IMR-90 (cell line): Measurements from ENCODE around the gene SLC31A2. TPM values are rescaled to one million over a fixed set of nuclear protein-coding genes. Genes with fewer than 3 reads are reported as not detected.

Experiments used
- ATAC-seq: fragments of 200-7000 bp; cut with Tn5 transposase; 2 replicates; pipeline ENCODE4 v1.9.1; 2020; ENCODE audit warnings: low read depth, mild to moderate bottlenecking, moderate library complexity
- BruUV-seq: library from RNA; stranded (reverse); fragments of 400-500 nt; replicated peaks from 2 replicates; lab custom pipeline; 2021; lab: Mats Ljungman, UMichigan
- CTCF ChIA-PET: fragments of 300-600 bp; formaldehyde crosslinking; extraction: SDS; loops from one replicate; lab custom pipeline; 2021; ENCODE audit warnings: antibody characterized with exemption; lab: Yijun Ruan, JAX
- POLR2A ChIA-PET: fragments of 300-600 bp; sonication (Branson Sonifier 250); formaldehyde crosslinking; loops from one replicate; lab custom pipeline; 2022; ENCODE audit warnings: antibody characterized with exemption; ENCODE audit not compliant: unreplicated experiment; lab: Charles Lee
- DNase-seq: peaks from one replicate; pipeline ENCODE4 v3.0.0; 2013
- H2AFZ ChIP-seq: replicated peaks from 2 replicates; pipeline ENCODE3; 2013; ENCODE audit warnings: low read length, mild to moderate bottlenecking; ENCODE audit not compliant: poor library complexity
- H2AK5ac ChIP-seq: 2 replicates; pipeline ENCODE4 v1.6.1; 2013; ENCODE audit warnings: low read depth, low read length, inconsistent platforms
- H2AK9ac ChIP-seq: replicated peaks from 2 replicates; pipeline ENCODE3; 2013; ENCODE audit warnings: mild to moderate bottlenecking, low read depth, low read length, moderate library complexity; ENCODE audit not compliant: poor library complexity
- H2BK120ac ChIP-seq: 2 replicates; pipeline ENCODE4 v1.6.1; 2013; ENCODE audit warnings: low read depth, low read length, inconsistent platforms
- H2BK15ac ChIP-seq: 3 replicates; pipeline ENCODE4 v1.6.1; 2013; ENCODE audit warnings: low read depth, low read length, inconsistent platforms
- H2BK20ac ChIP-seq: 2 replicates; pipeline ENCODE4 v1.6.1; 2013; ENCODE audit warnings: low read depth, mild to moderate bottlenecking, inconsistent platforms, low read length, moderate library complexity
- H2BK5ac ChIP-seq: 2 replicates; pipeline ENCODE4 v1.6.1; 2013; ENCODE audit warnings: mild to moderate bottlenecking, low read depth, low read length, inconsistent platforms; ENCODE audit not compliant: poor library complexity, severe bottlenecking
- H3K14ac ChIP-seq: replicated peaks from 2 replicates; pipeline ENCODE4 v1.6.1; 2013; ENCODE audit warnings: low read depth, low read length, inconsistent platforms
- H3K18ac ChIP-seq: 2 replicates; pipeline ENCODE4 v1.6.1; 2013; ENCODE audit warnings: low read depth, low read length, control low read depth
- H3K23ac ChIP-seq: 2 replicates; pipeline ENCODE4 v1.6.1; 2013; ENCODE audit warnings: low read depth, low read length, inconsistent platforms
- H3K27ac ChIP-seq: 2 replicates; pipeline ENCODE4 v1.5.1; 2013; ENCODE audit warnings: mild to moderate bottlenecking, control low read depth, low read length; ENCODE audit not compliant: insufficient read depth
- H3K27me3 ChIP-seq: 2 replicates; pipeline ENCODE4 v1.6.1; 2013; ENCODE audit warnings: low read length; ENCODE audit not compliant: control insufficient read depth, insufficient read depth
- H3K36me3 ChIP-seq: 2 replicates; pipeline ENCODE4 v1.6.1; 2013; ENCODE audit warnings: low read length, mixed read lengths; ENCODE audit not compliant: control insufficient read depth, insufficient read depth
- H3K4ac ChIP-seq: 2 replicates; pipeline ENCODE4 v1.6.1; 2013; ENCODE audit warnings: low read depth, low read length, inconsistent platforms
- H3K4me1 ChIP-seq: 2 replicates; pipeline ENCODE4 v1.6.1; 2013; ENCODE audit warnings: low read length, mixed read lengths; ENCODE audit not compliant: control insufficient read depth, insufficient read depth
- H3K4me2 ChIP-seq: 2 replicates; pipeline ENCODE4 v1.6.1; 2013; ENCODE audit warnings: low read depth, mild to moderate bottlenecking, control low read depth, low read length, moderate library complexity
- H3K4me3 ChIP-seq: 2 replicates; pipeline ENCODE4 v1.5.1; 2013; ENCODE audit warnings: low read depth, mild to moderate bottlenecking, control low read depth, low read length, moderate library complexity; ENCODE audit not compliant: insufficient read depth
- H3K56ac ChIP-seq: 2 replicates; pipeline ENCODE4 v1.6.1; 2013; ENCODE audit warnings: low read length, inconsistent platforms; ENCODE audit not compliant: insufficient read depth; ENCODE audit errors: extremely low read depth
- H3K79me1 ChIP-seq, 2 experiments: 2 replicates each; pipeline ENCODE4 v1.6.1; 2013; ENCODE audit warnings: low read length in 2 of 2, inconsistent platforms in 1 of 2, low read depth in 1 of 2
- H3K9ac ChIP-seq: 2 replicates; pipeline ENCODE4 v1.6.1; 2013; ENCODE audit warnings: low read depth, low read length, control low read depth
- H3K9me1 ChIP-seq: 2 replicates; pipeline ENCODE4 v1.6.1; 2013; ENCODE audit warnings: low read length, inconsistent platforms; ENCODE audit not compliant: insufficient read depth
- H3K9me3 ChIP-seq: 2 replicates; pipeline ENCODE4 v1.6.1; 2013; ENCODE audit warnings: low read length; ENCODE audit not compliant: control insufficient read depth, insufficient read depth
- H4K20me1 ChIP-seq: 2 replicates; pipeline ENCODE4 v1.6.1; 2013; ENCODE audit warnings: low read length, inconsistent platforms; ENCODE audit not compliant: insufficient read depth
- H4K5ac ChIP-seq: 2 replicates; pipeline ENCODE4 v1.6.1; 2013; ENCODE audit warnings: mild to moderate bottlenecking, low read depth, low read length, control low read depth
- H4K8ac ChIP-seq, 2 experiments: 2 replicates each; pipeline ENCODE4 v1.6.1; 2013; ENCODE audit warnings: low read depth in 2 of 2, low read length in 2 of 2, control low read depth in 1 of 2, inconsistent platforms in 1 of 2
- H4K91ac ChIP-seq: 2 replicates; pipeline ENCODE4 v1.6.1; 2013; ENCODE audit warnings: low read depth, low read length, inconsistent platforms; ENCODE audit not compliant: insufficient read depth
- BHLHE40 ChIP-seq: fragments of 150-350 bp; IDR thresholded peaks from 2 replicates; pipeline ENCODE4 v1.6.1; 2016; ENCODE audit warnings: mild to moderate bottlenecking, low read depth, low read length
- CEBPB ChIP-seq: IDR thresholded peaks from 2 replicates; pipeline ENCODE4 v1.6.1; 2012; ENCODE audit warnings: low read depth, low read length, improper control_type of control experiment
- CHD1 ChIP-seq: IDR thresholded peaks from 2 replicates; pipeline ENCODE4 v1.6.1; 2012; ENCODE audit warnings: low read depth, low read length, improper control_type of control experiment
- FOS ChIP-seq: fragments of 150-350 bp; IDR thresholded peaks from 2 replicates; pipeline ENCODE4 v1.6.1; 2016; ENCODE audit warnings: low read depth, low read length
- MAFK ChIP-seq: IDR thresholded peaks from 2 replicates; pipeline ENCODE4 v1.6.1; 2012; ENCODE audit warnings: low read depth, low read length, improper control_type of control experiment
- MXI1 ChIP-seq: IDR thresholded peaks from 2 replicates; pipeline ENCODE4 v1.6.1; 2012; ENCODE audit warnings: low read depth, mild to moderate bottlenecking, low read length, moderate library complexity, borderline replicate concordance
- POLR2A ChIP-seq: IDR thresholded peaks from 2 replicates; pipeline ENCODE4 v1.6.1; 2012; ENCODE audit warnings: mild to moderate bottlenecking, low read depth, low read length
- RCOR1 ChIP-seq: IDR thresholded peaks from 2 replicates; pipeline ENCODE4 v1.6.1; 2012; ENCODE audit warnings: mild to moderate bottlenecking, low read length, improper control_type of control experiment; ENCODE audit not compliant: insufficient replicate concordance
- SMC3 ChIP-seq: fragments of 150-350 bp; IDR thresholded peaks from 2 replicates; pipeline ENCODE4 v1.6.1; 2016; ENCODE audit warnings: low read depth, mild to moderate bottlenecking, antibody characterized with exemption, low read length, moderate library complexity
- WGBS, 2 experiments: methylation state at CpG; one replicate each; pipeline versions ENCODE4 v1.1.5 to v1.1.7; 2013; ENCODE audit warnings: missing lambda C conversion rate in 2 of 2; ENCODE audit not compliant: insufficient read length in 1 of 2; ENCODE audit errors: extremely low coverage in 2 of 2; 5-methylcytosine and 5-hydroxymethylcytosine counted together
- dilution Hi-C: fragments of 300-500 bp; cut with HindIII; formaldehyde crosslinking; loops from one replicate; pipeline ENCODE4 v1.14.3; 2018; ENCODE audit warnings: low sequenced_read_pairs; ENCODE audit not compliant: unreplicated experiment
- in situ Hi-C: fragments of 300-500 bp; cut with MboI; formaldehyde crosslinking; loops from 3 replicates; pipeline ENCODE4 v1.14.3; 2019; ENCODE audit warnings: low sequenced_read_pairs, inconsistent platforms, mixed read lengths
- intact Hi-C: fragments of 100-400 bp; cut with micrococcal nuclease; formaldehyde crosslinking; loops from 2 replicates; pipeline ENCODE4 v1.10.0; 2022
- polyA plus RNA-seq, 3 experiments: library from polyadenylated mRNA; depleted of rRNA; stranded (reverse); fragments of >200 nt; gene quantifications; 2 replicates each; pipeline ENCODE4 v1.2.3, GENCODE V29; 2012; ENCODE audit warnings: low replicate concordance in 1 of 3
- total RNA-seq: library from RNA; depleted of rRNA; stranded (reverse); fragments of >200 nt; gene quantifications from 2 replicates; pipeline ENCODE4 v1.2.3, GENCODE V29; 2012
- TF ChIP-seq, protein P1 (sequence below): fragments of 150-350 bp; IDR thresholded peaks from 2 replicates; pipeline ENCODE4 v1.6.1; 2017; ENCODE audit warnings: mild to moderate bottlenecking, antibody characterized with exemption, low read length, low read depth

Gene SLC31A2
- total and polyA plus RNA-seq, 2 of the 4 experiments (the other 2 are of a cell fraction) = 5.1 to 7.2 TPM

DNA sequence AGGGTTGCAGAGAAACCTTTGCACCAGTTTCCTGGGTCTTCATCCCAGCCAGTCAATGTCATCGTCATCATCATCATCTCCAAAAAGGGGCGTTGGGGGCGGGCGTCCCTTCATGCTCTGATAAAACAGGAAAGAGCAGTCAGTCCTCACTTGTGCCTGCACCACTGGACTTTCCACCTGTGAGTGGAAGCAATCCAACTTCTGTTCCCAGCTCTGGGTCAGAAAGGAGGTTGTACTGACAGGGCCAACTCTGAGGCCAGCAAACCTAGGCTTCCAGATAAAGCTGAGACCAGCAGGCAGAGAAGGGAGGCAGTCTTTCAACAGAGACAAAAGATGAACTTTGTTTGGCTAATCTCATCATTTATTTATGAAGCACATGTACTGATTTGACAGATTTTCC lies 15.2 kb downstream of the SLC31A2 start:
- H3K9me3 ChIP-seq = no peaks in the 10 kb centered on the region

More for the DNA sequence above, 15.2 kb downstream of the SLC31A2 start:
- Histone ChIP-seq H2BK120ac (no peak overlapping the region), H2AK5ac (no peak overlapping the region), H3K9me1 (peaks cover 17% of the 10 kb centered on the region), H3K9ac (no peak overlapping the region), H3K4ac (no peak overlapping the region), H4K5ac (no peak overlapping the region), H3K27ac (no peak overlapping the region), H2AK9ac (no peak overlapping the region), H3K23ac (0 out of 2 replicates have a peak overlapping the region, but pooled peaks have one; percentile 44), H3K56ac (no peak overlapping the region), H2BK5ac (no peak overlapping the region), H3K27me3 (no peaks in the 10 kb centered on the region), H3K4me3 (no peak overlapping the region), H3K36me3 (peaks cover 69% of the 10 kb centered on the region), H3K4me1 (peaks cover 5% of the 10 kb centered on the region), H3K18ac (no peak overlapping the region), H2BK20ac (no peak overlapping the region), H2AFZ (no peak overlapping the region), H2BK15ac (no peak overlapping the region), H4K20me1 (peaks cover 7% of the 10 kb centered on the region; the same call in 1 of the 2 replicates), H3K79me1 (peaks cover 0 to 2% of the 10 kb centered on the region in 2 experiments; a peak in 2 of 4 replicates), H4K8ac (no peak overlapping the region), H3K4me2 (no peak overlapping the region), H3K14ac (no peak overlapping the region), H4K91ac (no peak overlapping the region)
- intact Hi-C loops = no loop called here
- ChIA-PET POLR2A (no interaction called here), CTCF (no interaction called here)
- BruUV-seq = no TSS peak
- ATAC-seq (no peak), DNase-seq (no peak)
- dilution Hi-C loops = no loop called here
- no peak for TF ChIP-seq MXI1
- TF ChIP-seq FOS = no peak
- no peak for TF ChIP-seq MAFK
- TF ChIP-seq CEBPB = no peak
- no peak for TF ChIP-seq BHLHE40
- no peak for TF ChIP-seq POLR2A
- no peak for TF ChIP-seq SMC3
- no peak for TF ChIP-seq CHD1
- TF ChIP-seq, protein P1, sequence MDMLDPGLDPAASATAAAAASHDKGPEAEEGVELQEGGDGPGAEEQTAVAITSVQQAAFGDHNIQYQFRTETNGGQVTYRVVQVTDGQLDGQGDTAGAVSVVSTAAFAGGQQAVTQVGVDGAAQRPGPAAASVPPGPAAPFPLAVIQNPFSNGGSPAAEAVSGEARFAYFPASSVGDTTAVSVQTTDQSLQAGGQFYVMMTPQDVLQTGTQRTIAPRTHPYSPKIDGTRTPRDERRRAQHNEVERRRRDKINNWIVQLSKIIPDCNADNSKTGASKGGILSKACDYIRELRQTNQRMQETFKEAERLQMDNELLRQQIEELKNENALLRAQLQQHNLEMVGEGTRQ = no peak
- no peak for TF ChIP-seq RCOR1
- in situ Hi-C loops = no loop called here
- WGBS, 2 experiments = 100% methylated on average over 4 of the region's 4 CpGs; no CpG with 5 or more reads in 1 of the 2 experiments
